Sigmoid colon (tissue), 4 donors: ENCODE measurements around the gene RAP1GDS1.

ENCODE experiments used
- POLR2A ChIP-seq, 2 donors: fragments of 450-650 bp; IDR thresholded peaks; one replicate each; pipeline ENCODE4 v1.6.1; 2016; ENCODE audit warnings: antibody characterized with exemption in 2 of 2, mild to moderate bottlenecking in 2 of 2, moderate library complexity in 2 of 2
- POLR2AphosphoS5 ChIP-seq, 4 donors: sonication (generic); formaldehyde crosslinking; IDR thresholded peaks; one replicate each; pipeline ENCODE4 v1.6.1; 2017; ENCODE audit warnings: antibody characterized with exemption in 4 of 4
- TF ChIP-seq, protein P1 (sequence below), 4 experiments: fragments of 450-650 bp in 3 of 4; fragments of 200-600 bp in 1 of 4; IDR thresholded peaks; one replicate each; pipeline ENCODE4 v1.5.1; 2016 to 2019; ENCODE audit warnings: antibody characterized with exemption in 4 of 4, mild to moderate bottlenecking in 3 of 4, moderate library complexity in 2 of 4

DNA sequence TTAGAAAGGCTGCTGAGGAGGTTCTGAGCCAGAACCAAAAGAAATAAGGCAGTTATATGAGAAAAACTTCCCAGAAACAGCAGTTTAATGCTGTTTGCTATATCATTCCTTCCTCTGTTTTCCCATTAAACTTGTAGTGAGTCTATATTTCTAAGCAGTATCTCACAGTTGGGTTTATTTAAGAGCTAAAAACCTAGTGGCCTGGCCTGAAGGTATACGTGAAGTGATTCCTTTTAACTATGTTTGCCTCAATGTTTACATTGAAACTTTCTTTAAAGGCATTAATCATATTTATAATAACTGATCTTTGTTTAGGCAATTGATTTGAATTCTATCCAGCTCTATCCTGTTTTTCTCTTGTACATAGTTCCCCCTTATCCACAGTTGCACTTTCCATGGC lies 19.1 kb upstream of the RAP1GDS1 start:
- TF ChIP-seq POLR2AphosphoS5 (IDR thresholded peaks at IDR 0.05) (no peak), POLR2A (IDR thresholded peaks at IDR 0.05) (no peak)
- TF ChIP-seq, protein P1, sequence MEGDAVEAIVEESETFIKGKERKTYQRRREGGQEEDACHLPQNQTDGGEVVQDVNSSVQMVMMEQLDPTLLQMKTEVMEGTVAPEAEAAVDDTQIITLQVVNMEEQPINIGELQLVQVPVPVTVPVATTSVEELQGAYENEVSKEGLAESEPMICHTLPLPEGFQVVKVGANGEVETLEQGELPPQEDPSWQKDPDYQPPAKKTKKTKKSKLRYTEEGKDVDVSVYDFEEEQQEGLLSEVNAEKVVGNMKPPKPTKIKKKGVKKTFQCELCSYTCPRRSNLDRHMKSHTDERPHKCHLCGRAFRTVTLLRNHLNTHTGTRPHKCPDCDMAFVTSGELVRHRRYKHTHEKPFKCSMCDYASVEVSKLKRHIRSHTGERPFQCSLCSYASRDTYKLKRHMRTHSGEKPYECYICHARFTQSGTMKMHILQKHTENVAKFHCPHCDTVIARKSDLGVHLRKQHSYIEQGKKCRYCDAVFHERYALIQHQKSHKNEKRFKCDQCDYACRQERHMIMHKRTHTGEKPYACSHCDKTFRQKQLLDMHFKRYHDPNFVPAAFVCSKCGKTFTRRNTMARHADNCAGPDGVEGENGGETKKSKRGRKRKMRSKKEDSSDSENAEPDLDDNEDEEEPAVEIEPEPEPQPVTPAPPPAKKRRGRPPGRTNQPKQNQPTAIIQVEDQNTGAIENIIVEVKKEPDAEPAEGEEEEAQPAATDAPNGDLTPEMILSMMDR (IDR thresholded peaks at IDR 0.05), result no peak
